ENCODE results near the gene ABCD1.
"Not testable (repeated sequence)": the region's sequence is repeated elsewhere in the genome, so short reads cannot be mapped to it uniquely, and the experiment has no call there.

Gene ABCD1

DNA sequence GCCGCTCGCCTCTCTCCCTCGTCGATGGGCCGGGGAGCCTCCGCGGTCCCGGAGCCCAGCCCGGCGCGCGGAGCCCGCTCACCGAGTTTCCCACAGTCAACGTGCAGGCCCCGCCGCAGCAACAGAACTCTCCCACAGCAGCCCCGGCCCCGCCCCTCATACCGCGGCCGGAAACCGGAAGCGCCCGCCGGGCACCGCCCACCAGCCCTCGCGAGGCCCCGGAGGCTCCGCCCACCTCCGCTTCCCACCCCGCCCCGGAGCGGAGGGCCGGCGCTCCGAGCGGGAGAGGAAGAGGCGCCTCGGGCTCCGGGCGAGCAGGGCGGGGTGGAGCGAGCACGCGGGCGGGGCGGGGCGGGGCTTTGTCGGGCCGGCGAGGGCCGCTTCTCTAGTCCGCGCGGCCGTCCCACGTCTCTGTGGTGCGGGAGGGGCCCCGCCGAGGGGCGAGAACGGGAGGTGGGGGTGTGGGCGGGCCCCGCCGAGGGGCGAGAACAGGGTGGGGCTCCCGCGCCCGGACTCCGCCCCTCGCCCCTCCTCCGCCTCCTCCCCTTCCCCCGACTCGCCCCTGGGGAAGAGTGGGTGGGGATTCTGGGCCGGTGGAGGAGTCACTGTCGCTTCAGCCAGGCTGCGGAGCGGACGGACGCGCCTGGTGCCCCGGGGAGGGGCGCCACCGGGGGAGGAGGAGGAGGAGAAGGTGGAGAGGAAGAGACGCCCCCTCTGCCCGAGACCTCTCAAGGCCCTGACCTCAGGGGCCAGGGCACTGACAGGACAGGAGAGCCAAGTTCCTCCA is at the start of gene ABCD1, which contains the start of gene BCAP31:
TSS of gene ABCD1 (plus strand) at position 605 of the 787 bp plus-strand sequence. CDS start 411 bp downstream, outside the sequence.
TSS of gene BCAP31 (minus strand) at position 136 of the 787 bp plus-strand sequence. CDS start 1,143 bp downstream, outside the sequence.
- DNase-seq = peak; percentile 90

DNA sequence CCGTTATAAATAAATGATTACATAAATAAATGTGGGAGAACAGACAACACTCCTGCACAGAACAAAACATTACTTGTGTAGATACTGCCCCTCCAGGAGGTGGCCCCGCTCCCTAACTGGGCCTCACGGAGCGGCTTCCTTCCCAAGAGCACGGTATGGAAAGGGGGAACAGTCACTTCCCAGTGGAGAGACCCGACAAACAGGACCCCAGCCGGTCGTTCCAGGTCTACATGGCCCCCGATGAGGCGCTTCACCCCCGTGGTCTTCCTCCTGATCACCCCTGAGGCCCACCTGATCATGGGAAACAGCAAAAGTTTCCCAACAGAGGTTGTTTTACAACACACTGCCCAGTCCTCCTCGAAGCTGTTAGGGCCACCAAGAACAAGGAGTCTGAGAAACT is 43.5 kb upstream of the ABCD1 start:
- DNase-seq = no peak

DNA sequence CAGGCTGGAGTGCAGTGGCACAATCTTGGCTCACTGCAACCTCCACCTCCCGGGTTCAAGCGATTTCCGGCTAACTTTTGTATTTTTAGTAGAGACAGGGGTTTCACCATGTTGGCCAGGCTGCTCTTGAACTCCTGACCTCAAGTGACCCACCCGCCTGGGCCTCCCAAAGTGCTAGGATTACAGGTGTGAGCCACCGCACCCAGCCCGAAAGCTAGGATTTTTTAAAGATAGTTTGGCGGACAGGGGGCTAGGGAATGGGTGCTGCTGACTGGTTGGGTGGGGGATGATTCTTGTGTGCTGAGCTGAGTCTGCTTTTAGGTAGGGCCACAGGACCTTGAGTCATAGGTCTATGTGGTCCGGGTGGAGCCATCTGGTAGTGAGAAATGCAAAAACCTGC is 41.2 kb upstream of the ABCD1 start:
- DNase-seq = not testable (repeated sequence)

DNA sequence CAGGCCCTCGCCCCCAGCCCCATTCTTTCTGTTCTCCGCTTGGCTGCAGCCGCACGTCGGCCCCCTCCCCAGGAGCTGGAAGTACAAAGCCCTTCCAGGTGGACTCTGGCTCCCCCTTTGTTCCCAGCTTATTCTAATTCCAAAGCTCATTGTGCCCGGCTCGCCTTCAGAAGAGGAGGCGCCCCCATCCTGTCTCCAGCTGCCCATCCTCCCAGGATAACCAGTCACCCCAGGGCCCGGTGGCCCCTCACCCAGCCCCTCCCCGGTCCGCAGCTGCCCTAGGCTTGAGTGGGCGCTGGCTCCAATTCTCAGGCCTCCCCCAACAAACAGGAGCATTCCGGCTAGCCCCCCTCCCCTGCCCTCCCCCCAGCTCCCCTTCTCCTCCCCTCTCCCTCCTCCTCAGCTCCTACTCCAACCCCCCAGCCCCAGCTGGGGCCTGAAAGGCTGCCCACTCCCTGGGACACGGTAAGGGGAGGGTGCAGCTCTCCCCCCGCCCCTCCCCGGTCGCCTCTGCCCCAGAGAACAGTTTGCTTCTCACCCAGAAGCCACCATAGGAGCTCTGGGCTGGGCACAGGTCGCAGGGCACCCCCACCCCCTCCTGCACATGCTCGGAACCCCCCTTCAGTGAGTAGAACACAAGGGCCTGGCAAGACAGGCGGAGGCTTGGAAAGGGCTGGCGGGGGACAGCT is 40.0 kb upstream of the ABCD1 start:
- peak; percentile 25 for DNase-seq

DNA sequence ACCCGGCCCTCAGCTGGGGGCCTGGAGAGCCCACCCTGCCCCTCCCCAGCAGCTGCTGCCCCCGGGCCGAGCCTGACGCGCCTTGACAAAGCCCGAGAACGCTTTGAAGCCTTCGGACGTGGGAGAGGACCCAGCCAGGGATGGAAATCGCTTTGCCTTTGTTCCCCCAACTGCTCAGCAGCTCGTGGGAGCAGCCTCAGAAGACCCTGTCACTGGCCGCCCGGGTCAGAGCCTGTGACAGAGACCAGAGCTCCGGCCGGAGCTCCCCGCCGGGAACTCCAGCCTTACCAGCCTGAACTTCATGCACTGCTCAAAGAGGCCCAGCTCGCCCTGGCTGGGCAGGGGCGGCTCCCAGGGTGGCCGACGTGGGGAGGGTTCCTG is 39.5 kb upstream of the ABCD1 start:
- DNase-seq = peak; percentile 4

DNA sequence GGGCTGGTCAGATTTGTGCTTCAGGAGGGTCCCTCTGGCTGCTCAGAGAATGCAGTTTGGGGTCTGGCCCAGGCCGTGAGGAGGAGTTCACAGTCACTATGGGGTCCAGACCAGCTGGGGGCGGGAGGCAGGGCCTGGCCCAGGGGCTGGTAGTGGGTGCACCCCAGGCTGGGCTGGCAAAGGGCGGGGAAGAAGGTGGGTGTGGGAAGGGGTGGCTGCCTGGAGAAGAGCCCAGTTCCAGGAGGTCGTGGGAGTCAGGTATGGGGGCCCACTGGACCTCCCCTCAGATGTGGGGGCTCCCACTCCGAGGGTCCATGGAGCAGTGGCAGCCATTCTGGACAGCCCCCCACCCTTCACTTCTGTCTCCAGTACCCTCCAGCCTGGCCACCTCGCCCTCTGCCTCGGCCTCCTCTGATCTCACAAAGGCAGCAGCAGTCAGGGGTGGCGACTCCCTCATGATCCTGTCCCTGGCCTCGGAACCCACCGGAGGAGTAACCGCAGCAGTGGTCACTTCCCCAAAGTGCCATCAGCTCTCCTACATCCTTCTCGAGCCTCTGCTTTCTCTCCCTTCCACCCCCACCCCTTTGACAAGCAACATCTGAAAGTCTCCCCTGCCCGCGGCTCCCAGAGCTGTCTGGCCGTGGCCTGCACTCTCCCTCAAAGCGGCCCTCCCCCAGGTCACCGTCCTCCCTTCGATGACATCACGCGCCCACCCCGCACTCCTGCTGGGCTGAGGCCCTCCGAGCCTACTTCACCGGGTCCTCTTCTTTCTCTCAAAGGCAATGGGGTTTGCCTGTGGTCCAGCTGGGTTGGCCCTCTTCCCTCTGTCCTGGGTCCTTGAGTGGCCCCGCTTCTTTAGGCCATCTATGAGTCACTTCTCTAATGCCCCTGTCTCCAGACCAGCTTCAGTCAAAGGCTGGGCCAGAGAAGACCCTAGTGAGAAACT is 38.6 kb upstream of the ABCD1 start:
- peak; percentile 9 for DNase-seq

DNA sequence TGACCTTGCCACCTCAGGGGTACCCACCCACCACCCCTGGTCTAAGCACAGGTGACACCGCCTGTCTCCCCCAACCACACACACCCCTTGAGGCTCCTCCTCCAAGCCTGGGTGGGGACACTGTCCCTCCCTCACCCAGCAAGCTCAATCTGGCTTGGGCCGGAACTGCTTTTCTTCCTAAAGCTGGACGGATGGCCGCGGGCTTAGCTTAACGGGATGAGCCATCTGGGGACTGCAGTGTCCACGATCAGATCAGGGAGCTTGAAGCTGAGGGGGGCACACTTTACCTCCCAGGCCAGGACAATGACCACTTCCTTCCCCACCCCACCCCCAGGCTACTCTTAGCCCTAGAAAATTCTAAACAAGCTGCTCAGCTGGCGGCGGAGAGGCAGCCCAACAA is 37.9 kb upstream of the ABCD1 start:
- DNase-seq = no peak

DNA sequence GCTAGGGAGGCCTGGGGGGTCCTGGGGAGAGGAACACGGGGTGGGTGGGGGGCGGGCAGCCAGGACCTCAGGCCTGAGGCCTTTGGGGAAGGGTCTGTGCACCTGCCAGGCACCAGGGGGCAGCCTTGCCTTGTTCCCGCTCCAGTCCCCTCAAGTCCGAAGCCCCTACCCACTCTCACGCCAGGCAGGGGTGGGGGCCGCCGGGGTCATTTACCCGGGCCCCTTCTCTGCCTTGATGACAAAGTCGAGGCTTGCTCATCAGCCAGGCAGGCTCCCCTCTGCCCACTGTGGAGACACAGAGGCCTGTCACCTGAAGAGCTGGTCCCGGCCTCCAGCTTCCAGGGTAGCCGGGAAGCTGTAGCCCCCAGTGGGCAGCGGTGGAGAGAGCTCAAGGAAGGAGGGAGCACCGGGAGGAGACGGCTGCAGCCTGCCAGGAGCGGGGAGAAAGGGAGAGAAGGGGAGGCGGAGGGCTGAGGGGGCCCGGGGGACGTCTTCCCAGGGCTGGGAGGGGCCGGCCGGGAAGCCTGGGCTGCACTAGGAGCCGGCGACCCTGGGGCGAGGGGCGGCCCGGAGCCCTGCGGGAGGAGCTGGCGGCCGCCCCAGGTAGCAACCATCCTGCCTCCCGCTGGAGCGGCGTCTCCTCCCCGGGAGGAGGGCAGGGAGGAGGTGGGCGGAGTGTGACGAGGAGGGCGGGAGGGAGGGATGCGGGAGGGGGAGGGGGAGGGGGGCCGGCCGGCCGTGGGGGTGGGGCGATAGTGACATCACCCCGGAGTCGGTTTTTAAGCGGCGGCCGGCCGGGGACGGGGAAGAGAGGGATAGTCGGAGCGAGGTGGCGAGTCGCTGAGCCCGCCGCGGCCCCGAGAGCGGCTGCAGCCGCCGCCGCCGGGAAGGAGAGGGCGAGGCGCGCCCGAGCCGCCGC is 37.3 kb upstream of the ABCD1 start, which contains the start of gene SLC6A8:
TSS of gene SLC6A8 (plus strand) at position 806 of the 919 bp plus-strand sequence. CDS start 649 bp downstream, outside the sequence.
- DNase-seq = peak; percentile 84

DNA sequence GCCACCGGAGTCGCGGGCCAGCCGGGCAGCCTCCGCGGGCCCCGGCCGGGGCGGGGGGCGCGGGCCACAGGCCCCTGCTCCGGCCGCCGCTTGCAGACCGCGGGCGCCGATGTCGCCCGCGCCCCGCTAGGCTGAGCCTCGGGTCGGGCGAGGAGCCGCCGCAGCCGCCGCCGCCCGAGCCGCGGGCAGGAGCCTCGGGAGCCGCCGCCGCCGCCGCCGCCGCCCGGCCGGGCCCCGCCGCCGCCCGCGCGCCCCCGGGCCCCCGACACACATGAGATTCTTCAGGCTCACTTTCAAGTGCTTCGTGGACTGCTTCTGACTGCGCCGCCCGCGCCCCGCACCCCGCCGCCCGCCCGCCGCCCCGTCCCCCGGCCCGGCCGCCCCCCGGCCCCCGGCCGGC is 36.6 kb upstream of the ABCD1 start:
- no peak for DNase-seq

DNA sequence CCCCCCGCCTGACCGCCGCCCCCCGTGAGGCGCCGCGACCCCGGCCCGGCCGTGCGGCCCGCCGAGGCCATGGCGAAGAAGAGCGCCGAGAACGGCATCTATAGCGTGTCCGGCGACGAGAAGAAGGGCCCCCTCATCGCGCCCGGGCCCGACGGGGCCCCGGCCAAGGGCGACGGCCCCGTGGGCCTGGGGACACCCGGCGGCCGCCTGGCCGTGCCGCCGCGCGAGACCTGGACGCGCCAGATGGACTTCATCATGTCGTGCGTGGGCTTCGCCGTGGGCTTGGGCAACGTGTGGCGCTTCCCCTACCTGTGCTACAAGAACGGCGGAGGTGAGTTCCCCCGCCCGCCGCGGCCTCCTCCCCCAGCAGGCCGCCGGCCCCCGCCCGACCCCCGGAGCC is 36.1 kb upstream of the ABCD1 start:
- no peak for DNase-seq

DNA sequence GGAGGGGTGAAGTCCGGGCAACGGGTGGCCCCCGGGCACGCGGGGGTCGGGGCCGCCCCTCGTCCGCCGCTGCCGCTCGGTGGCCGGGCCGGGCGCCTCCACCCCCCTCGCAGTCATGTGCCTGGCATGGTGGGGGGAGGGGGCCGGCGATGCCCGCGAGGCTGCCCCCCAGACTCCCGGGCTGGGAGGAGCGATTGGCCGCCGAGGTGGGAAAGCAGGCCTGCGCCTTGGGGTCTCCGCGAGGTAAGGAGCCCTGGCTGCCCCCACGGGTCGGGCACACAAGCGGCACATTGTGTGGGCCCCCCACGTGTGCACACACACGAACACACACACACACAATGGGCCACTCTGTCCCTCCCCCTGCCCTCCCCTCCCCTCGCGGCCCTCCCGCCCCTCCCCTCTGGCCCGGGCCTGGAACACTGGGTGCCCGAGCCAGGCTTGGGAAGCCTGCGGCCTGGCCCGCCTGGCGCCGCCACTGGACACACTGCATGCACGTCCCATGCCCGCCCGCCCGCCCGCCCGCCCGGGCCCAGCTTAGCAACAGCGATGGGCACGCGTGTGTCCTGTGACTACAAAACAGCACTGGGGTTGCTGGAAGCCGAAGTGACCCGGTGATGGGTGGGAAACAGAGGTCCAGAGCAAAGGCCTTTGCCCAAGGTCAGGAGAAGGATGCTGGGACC is 35.6 kb upstream of the ABCD1 start:
- peak; percentile 53 for DNase-seq

DNA sequence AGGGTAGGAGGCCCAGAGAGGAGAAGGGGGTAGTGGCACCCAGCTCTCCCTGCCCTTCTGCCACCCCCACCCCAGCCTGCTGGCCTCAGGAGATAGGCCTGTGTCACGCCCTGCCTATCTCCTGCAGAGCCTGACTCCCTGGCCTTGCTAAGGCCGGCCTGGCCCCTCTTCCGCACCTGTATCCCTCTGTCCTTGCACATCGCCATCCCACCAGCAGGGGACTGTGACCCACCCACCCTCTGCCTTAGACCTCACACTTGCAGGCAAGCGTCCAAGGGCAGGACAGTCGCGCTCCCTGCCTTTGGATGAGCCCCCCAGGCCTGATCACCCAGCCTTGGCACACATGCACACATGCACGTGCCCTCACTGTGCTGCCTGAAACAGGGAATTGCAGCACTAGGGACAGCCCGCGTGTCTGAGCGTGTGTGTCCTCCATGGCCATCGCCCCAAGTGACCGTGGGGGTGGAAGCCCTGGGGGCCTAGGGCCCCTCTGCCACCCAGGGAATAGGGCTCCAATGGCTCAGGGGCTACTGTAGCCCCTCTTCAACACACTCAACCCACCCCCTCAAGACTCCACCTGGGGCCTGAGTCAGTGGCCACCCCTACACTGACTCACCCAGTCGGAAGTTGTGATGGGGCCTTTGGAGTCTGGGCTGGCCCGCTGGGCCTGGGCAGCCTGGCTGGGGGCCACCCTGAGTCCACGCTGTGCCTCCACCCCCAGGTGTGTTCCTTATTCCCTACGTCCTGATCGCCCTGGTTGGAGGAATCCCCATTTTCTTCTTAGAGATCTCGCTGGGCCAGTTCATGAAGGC is 34.8 kb upstream of the ABCD1 start:
- no peak for DNase-seq

DNA sequence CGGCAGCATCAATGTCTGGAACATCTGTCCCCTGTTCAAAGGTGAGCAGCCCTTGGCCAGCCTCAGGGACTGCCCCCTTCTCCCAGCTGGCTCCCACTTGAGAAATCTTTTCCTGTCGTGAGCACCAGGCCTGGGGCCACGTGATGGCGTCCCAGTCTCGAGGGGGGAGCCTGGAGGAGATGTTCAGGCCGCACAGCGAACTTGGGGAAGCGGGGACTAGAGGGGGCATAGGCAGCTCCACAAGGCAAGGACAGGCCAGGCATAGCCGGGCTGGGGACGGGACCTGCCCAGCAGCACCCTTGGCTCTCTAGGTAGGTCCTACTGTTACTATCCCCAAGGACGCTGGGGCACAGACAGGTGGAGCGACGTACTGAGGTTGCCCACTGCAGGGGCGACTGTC is 34.2 kb upstream of the ABCD1 start:
- no peak for DNase-seq

DNA sequence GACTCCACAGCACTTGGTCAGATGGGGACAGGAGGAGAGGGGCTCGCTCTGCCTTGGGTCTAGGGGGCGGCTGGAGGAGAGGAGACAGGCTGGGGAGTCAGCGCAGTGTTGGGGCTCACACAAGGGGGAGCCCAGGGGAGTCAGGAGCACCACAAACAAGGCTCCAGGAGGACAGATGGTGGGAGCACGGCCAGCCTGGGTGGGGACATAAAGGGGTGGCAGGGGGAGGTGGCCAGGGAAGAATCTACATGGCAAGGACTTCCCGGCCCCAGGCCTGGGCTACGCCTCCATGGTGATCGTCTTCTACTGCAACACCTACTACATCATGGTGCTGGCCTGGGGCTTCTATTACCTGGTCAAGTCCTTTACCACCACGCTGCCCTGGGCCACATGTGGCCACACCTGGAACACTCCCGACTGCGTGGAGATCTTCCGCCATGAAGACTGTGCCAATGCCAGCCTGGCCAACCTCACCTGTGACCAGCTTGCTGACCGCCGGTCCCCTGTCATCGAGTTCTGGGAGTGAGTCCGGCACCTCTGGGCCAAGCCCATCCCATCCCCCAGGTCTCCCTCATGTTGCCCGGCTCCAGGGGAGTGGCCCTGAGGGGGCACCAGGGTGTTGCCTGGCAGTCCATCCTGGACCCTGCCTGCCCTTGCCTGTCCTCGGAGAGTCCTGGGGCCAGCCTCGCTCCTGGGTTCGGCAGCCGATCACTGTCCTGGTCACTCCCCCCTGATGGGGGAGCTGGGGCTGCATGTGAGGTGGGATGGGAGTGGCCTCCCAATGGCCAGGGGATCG is 33.4 kb upstream of the ABCD1 start:
- DNase-seq = not testable (repeated sequence)

DNA sequence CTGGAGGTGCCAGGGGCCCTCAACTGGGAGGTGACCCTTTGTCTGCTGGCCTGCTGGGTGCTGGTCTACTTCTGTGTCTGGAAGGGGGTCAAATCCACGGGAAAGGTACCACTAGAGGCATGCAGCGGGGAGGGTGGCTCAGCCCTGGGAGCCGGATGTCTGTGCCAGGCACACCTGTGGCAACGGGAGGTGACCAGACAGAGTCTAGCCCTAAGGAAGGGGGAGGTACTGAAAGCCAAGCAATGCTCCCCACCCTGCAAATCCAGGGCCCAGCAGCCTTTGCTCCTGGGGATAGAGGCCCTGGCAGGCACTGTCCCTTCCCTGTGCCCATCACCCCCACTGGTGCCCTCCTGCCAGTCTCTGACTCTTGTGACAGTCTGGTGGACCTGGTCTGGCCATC is 32.7 kb upstream of the ABCD1 start:
- DNase-seq = no peak

DNA sequence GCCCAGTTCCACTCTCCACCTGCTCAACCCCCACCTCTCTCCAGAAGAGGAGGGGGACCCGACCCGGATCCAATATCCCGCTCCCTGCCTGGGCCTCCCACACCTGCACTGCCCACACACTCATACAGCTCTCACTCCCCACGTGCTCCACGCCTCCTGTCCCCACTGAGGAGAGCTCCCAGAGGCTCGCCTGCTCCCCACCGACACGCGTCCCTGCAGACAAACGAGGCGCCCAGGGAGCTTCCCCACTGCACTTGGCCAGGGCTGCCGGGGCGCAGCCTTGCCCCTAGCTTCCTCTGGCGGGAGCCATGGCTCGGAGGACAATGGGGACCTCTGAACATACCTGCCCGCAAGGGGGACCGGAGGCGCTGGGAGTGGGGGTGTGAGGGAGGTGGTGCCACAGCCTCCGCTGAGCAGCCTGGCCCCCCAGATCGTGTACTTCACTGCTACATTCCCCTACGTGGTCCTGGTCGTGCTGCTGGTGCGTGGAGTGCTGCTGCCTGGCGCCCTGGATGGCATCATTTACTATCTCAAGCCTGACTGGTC is 32.0 kb upstream of the ABCD1 start:
- DNase-seq = no peak

DNA sequence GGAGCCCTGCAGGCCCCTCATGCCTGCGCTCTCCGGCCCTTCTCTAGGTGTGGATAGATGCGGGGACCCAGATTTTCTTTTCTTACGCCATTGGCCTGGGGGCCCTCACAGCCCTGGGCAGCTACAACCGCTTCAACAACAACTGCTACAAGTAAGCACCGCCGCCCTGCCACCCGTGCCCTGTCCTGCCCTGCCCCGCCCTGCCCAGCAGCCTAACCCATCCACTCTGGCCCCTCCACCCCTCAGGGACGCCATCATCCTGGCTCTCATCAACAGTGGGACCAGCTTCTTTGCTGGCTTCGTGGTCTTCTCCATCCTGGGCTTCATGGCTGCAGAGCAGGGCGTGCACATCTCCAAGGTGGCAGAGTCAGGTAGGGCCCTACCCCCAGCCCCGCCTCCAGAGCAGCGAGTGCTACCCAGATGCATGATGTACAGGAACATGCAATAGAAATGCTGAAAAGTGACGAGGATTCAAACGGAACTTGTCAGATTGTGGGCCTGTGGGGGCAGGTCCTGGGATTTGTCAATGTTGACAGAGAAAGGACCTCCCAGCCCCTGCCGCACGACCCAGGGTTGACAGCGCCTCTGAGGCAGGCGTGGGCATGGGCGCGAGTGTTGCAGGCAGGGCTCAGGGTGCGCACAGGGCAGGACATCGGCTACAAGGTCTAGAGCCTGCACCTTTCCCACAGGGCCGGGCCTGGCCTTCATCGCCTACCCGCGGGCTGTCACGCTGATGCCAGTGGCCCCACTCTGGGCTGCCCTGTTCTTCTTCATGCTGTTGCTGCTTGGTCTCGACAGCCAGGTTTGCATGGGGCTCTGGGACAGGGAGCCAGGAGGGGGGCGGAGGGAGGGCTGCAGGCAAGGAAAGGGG is 31.2 kb upstream of the ABCD1 start:
- no peak for DNase-seq

DNA sequence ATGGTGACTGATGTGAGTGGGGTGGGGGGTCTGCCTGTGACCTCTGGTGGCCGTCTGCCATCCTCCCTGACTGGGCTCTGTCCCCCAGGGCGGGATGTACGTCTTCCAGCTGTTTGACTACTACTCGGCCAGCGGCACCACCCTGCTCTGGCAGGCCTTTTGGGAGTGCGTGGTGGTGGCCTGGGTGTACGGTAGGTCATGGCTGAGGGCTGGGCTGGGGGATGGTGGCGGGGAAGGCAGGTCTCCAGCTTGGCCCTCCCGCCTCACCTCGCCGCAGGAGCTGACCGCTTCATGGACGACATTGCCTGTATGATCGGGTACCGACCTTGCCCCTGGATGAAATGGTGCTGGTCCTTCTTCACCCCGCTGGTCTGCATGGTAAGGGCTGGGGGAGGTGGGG is 30.4 kb upstream of the ABCD1 start:
- not testable (repeated sequence) for DNase-seq

Data from right forelimb (tissue), 1 donor.